ENCODE data around the gene EML6.

DNA sequence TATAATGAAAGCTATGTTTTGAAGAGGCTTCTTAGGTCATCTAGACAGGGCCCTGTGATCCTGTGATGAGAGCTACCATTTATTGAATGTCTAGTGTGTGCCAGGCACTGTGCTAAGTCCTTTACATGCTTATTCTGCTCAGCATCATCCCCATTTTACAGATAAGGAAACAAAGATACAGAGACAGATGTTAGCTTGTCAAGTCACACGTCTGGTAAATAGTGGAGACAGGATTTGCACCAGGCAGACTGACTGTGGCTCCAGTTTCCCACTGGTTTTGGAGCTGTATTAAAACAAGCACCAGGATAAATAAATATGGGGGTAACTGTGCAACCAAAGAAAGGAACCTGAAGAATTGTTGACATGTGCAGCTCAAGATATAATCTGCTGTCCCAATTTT, 19.2 kb upstream of the EML6 start:
- TF ChIP-seq, protein P1, sequence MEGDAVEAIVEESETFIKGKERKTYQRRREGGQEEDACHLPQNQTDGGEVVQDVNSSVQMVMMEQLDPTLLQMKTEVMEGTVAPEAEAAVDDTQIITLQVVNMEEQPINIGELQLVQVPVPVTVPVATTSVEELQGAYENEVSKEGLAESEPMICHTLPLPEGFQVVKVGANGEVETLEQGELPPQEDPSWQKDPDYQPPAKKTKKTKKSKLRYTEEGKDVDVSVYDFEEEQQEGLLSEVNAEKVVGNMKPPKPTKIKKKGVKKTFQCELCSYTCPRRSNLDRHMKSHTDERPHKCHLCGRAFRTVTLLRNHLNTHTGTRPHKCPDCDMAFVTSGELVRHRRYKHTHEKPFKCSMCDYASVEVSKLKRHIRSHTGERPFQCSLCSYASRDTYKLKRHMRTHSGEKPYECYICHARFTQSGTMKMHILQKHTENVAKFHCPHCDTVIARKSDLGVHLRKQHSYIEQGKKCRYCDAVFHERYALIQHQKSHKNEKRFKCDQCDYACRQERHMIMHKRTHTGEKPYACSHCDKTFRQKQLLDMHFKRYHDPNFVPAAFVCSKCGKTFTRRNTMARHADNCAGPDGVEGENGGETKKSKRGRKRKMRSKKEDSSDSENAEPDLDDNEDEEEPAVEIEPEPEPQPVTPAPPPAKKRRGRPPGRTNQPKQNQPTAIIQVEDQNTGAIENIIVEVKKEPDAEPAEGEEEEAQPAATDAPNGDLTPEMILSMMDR (conservative IDR thresholded peaks at IDR 0.05; ENCODE audit: low read depth, low read length): no peak
- TF ChIP-seq EZH2 (IDR thresholded peaks at IDR 0.05; ENCODE audit: low read length, unreplicated experiment) (no peak), EZH2phosphoT487 (IDR thresholded peaks at IDR 0.05; ENCODE audit: borderline replicate concordance, low read length) (no peak)
